Measurements from ENCODE around the gene SLC30A2. TPM values are rescaled to one million over a fixed set of nuclear protein-coding genes. Genes with fewer than 3 reads are reported as not detected.

The SLC30A2 gene
- total and polyA plus RNA-seq, 2 experiments from 2014 or later, result 1.8 to 4.8 TPM

DNA sequence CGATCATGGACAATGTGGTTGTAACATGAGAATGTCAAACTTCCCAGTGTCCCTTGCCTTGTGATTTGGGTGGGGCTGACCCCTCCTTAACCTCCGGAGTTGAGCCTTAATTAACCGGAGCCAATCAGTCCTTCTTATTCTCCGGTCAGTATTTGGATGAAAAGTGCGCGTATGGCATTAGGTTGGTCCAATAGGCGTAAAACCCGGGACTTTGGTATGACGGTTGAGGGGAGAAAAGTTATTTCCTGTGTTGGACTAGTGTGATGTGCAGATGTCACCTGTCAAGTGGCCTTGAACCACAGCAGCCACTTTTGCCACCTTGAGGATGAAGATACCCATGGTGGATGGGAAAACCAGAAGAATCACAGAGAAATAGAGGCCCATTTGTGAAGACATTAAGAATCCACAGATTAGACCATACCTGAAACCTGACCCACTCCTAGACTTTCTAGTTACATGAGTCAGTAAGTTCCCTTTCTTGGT is 53.2 kb downstream of the SLC30A2 start:
- H3K27ac ChIP-seq, result peak overlapping the region; percentile 29
- no peak overlapping the region for H3K4me3 ChIP-seq
- no peak overlapping the region for H2AFZ ChIP-seq
- H3K36me3 ChIP-seq (replicated peaks; ENCODE audit: insufficient read depth, low read depth), result no peaks in the 10 kb centered on the region
- 94% methylated on average over 9 of the region's 9 CpGs for WGBS (ENCODE audit: low lambda C conversion rate, missing lambda C conversion rate)
- H3K4me2 ChIP-seq, result no peak overlapping the region
- no peaks in the 10 kb centered on the region for H3K9me3 ChIP-seq (ENCODE audit: low read depth)
- TF ChIP-seq, protein P1, sequence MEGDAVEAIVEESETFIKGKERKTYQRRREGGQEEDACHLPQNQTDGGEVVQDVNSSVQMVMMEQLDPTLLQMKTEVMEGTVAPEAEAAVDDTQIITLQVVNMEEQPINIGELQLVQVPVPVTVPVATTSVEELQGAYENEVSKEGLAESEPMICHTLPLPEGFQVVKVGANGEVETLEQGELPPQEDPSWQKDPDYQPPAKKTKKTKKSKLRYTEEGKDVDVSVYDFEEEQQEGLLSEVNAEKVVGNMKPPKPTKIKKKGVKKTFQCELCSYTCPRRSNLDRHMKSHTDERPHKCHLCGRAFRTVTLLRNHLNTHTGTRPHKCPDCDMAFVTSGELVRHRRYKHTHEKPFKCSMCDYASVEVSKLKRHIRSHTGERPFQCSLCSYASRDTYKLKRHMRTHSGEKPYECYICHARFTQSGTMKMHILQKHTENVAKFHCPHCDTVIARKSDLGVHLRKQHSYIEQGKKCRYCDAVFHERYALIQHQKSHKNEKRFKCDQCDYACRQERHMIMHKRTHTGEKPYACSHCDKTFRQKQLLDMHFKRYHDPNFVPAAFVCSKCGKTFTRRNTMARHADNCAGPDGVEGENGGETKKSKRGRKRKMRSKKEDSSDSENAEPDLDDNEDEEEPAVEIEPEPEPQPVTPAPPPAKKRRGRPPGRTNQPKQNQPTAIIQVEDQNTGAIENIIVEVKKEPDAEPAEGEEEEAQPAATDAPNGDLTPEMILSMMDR (IDR thresholded peaks at IDR 0.05; ENCODE audit: poor library complexity), result no peak
- no peak for TF ChIP-seq EZH2phosphoT487 (IDR thresholded peaks at IDR 0.05; ENCODE audit: low read depth, severe bottlenecking, unreplicated experiment)
- TF ChIP-seq EZH2 (IDR thresholded peaks at IDR 0.05; ENCODE audit: borderline replicate concordance), result no peak
- H4K20me1 ChIP-seq (ENCODE audit: insufficient read depth, poor library complexity, severe bottlenecking), result no peaks in the 10 kb centered on the region
- H3K79me2 ChIP-seq, result peaks cover 24% of the 10 kb centered on the region
- no peak for DNase-seq (ENCODE audit: low spot score)
- peaks cover 6% of the 10 kb centered on the region for H3K4me1 ChIP-seq (ENCODE audit: insufficient read depth)
- H3K27me3 ChIP-seq, result no peaks in the 10 kb centered on the region
- no peaks in the 10 kb centered on the region for H3K9me2 ChIP-seq (replicated peaks; ENCODE audit: insufficient read depth)

DNA sequence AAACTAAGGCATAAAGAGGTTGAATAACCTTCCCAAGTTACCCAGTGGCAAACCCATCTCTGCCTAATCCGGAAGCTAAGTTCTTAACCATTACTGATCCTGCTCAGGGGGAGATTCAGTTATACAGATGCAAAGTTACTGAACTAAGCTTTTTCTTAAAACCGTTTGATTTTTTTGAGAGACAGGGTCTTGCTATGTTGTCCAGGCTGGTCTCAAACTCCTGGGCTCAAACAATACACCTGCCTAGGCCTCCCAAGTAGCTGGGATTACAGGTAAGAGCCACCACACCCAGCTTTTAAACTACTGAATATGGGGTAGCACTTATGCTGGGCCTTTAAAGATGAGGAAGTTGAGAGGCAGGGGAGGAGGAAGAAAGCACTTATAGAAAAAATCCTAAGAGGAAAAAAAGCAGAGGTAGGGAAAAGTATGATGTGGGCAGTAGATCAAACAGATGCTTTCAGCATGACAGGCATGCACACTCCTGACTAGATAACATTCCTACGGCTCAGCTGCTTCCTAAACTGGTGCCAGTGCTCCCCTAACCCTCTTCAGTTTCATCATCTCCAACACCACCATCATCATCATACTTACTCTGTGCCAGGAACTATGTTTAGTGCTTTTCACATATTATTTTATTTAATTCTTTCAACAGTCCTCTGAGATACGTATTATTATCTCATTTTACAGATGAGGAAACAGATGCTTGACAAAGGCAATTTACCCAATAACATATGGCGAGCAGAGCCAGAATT is 53.8 kb downstream of the SLC30A2 start:
- Histone ChIP-seq H3K79me2 (peaks cover 24% of the 10 kb centered on the region), H3K27ac (peak overlapping the region; percentile 29), H3K9me3 (ENCODE audit: low read depth) (no peaks in the 10 kb centered on the region), H3K4me1 (ENCODE audit: insufficient read depth) (peaks cover 6% of the 10 kb centered on the region), H3K4me2 (no peak overlapping the region), H3K9me2 (replicated peaks; ENCODE audit: insufficient read depth) (no peaks in the 10 kb centered on the region), H3K4me3 (no peak overlapping the region), H3K27me3 (no peaks in the 10 kb centered on the region), H2AFZ (no peak overlapping the region), H3K36me3 (replicated peaks; ENCODE audit: insufficient read depth, low read depth) (no peaks in the 10 kb centered on the region), H4K20me1 (ENCODE audit: insufficient read depth, poor library complexity, severe bottlenecking) (no peaks in the 10 kb centered on the region)
- DNase-seq (ENCODE audit: low spot score), result no peak
- 78% methylated on average over 5 of the region's 5 CpGs for WGBS (ENCODE audit: low lambda C conversion rate, missing lambda C conversion rate)
- TF ChIP-seq EZH2 (IDR thresholded peaks at IDR 0.05; ENCODE audit: borderline replicate concordance) (no peak), EZH2phosphoT487 (IDR thresholded peaks at IDR 0.05; ENCODE audit: low read depth, severe bottlenecking, unreplicated experiment) (no peak)

GRCh38 chr1:25990702-25991395 is 55.1 kb downstream of the SLC30A2 start:
- Histone ChIP-seq H3K4me2 (no peak overlapping the region), H4K20me1 (ENCODE audit: insufficient read depth, poor library complexity, severe bottlenecking) (no peaks in the 10 kb centered on the region), H3K9me2 (replicated peaks; ENCODE audit: insufficient read depth) (no peaks in the 10 kb centered on the region), H3K4me3 (no peak overlapping the region), H2AFZ (no peak overlapping the region), H3K36me3 (replicated peaks; ENCODE audit: insufficient read depth, low read depth) (no peaks in the 10 kb centered on the region), H3K9me3 (ENCODE audit: low read depth) (no peaks in the 10 kb centered on the region), H3K27me3 (no peaks in the 10 kb centered on the region), H3K79me2 (peaks cover 20% of the 10 kb centered on the region), H3K27ac (no peak overlapping the region), H3K4me1 (ENCODE audit: insufficient read depth) (no peaks in the 10 kb centered on the region)
- TF ChIP-seq EZH2phosphoT487 (IDR thresholded peaks at IDR 0.05; ENCODE audit: low read depth, severe bottlenecking, unreplicated experiment) (no peak), EZH2 (IDR thresholded peaks at IDR 0.05; ENCODE audit: borderline replicate concordance) (no peak)
- TF ChIP-seq, protein P1 (IDR thresholded peaks at IDR 0.05; ENCODE audit: poor library complexity), result no peak
- DNase-seq (ENCODE audit: low spot score), result no peak
- 77% methylated on average over 15 of the region's 15 CpGs for WGBS (ENCODE audit: low lambda C conversion rate, missing lambda C conversion rate)

DNA sequence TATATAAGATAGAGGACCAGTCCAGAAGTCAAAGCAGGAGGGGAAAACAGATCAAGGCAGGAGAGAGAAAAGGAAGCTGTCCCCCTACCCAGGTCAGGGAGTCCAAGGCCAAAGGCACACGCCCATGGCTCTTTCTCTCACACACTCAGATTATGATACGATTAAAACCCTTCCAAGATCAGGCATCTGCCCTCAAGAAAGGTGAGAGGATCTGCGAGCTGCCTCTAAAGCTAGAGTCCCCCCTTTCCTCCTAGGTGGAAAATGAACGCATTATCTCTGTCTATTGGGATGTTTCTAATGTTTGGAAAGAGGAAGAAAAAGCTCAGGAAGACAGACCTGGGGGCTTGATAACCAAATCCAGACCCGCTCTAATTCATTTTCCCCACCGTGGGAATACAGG is 55.7 kb downstream of the SLC30A2 start:
- Histone ChIP-seq H3K4me2 (no peak overlapping the region), H3K27me3 (no peaks in the 10 kb centered on the region), H2AFZ (no peak overlapping the region), H3K79me2 (peaks cover 14% of the 10 kb centered on the region), H3K27ac (no peak overlapping the region), H3K36me3 (replicated peaks; ENCODE audit: insufficient read depth, low read depth) (no peaks in the 10 kb centered on the region), H3K4me3 (no peak overlapping the region), H3K9me3 (ENCODE audit: low read depth) (no peaks in the 10 kb centered on the region), H3K4me1 (ENCODE audit: insufficient read depth) (no peaks in the 10 kb centered on the region), H4K20me1 (ENCODE audit: insufficient read depth, poor library complexity, severe bottlenecking) (no peaks in the 10 kb centered on the region), H3K9me2 (replicated peaks; ENCODE audit: insufficient read depth) (no peaks in the 10 kb centered on the region)
- no peak for TF ChIP-seq EZH2phosphoT487 (IDR thresholded peaks at IDR 0.05; ENCODE audit: low read depth, severe bottlenecking, unreplicated experiment)
- TF ChIP-seq, protein P1 (IDR thresholded peaks at IDR 0.05; ENCODE audit: poor library complexity), result no peak
- TF ChIP-seq EZH2 (IDR thresholded peaks at IDR 0.05; ENCODE audit: borderline replicate concordance), result no peak
- DNase-seq (ENCODE audit: low spot score), result no peak
- 83% methylated on average over 6 of the region's 6 CpGs for WGBS (ENCODE audit: low lambda C conversion rate, missing lambda C conversion rate)
